ENCODE data around the gene GLA. TPM values are rescaled to one million over a fixed set of nuclear protein-coding genes. Genes with fewer than 3 reads are reported as not detected.

The GLA gene
- total and polyA plus RNA-seq, 2 donors (not counting 3 experiments of a cell fraction or from before 2014, with no cell fraction given), result 33.0 to 36.8 TPM

DNA sequence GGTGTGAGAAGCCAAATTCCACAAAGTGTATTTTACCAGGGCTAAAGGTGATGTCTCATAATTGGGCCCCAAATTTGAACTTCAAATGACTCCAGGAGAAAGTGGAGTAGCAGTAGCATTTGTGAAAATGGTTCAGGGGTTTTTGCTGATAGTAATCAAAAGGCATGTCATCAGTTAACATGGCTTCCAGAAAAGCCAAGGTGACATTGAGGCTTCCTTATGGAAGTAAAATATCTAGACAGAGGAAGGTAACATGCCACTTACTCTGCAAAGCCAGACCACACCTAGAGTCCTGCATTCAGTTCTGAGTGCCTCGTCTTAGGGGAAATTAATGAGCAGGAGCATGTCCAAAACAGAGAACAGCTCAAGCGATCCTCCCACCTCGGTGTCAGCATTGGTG is 19.1 kb downstream of the GLA start:
- Histone ChIP-seq H3K36me3 (ENCODE audit: control insufficient read depth in 2 of 2, extremely low read depth in 1 of 2, insufficient read depth in 2 of 2, low read length in 2 of 2) (no peaks in the 10 kb centered on the region), H3K79me2 (ENCODE audit: control insufficient read depth, insufficient read depth, low read length) (peaks cover 26% of the 10 kb centered on the region), H3K27ac (ENCODE audit: insufficient read depth, low read depth, low read length) (no peak overlapping the region), H3K4me3 (replicated peaks in 1 of 3; ENCODE audit: insufficient read depth in 1 of 3, low read depth in 1 of 3, low read length in 3 of 3) (no peak overlapping the region), H2AFZ (ENCODE audit: low read depth, low read length) (no peak overlapping the region), H3K9me3 (replicated peaks; ENCODE audit: control insufficient read depth, insufficient read depth, low read length) (no peaks in the 10 kb centered on the region), H3K4me1 (ENCODE audit: control insufficient read depth, extremely low read depth, insufficient read depth, low read length) (peaks cover 17% of the 10 kb centered on the region), H3K4me2 (ENCODE audit: insufficient read depth, low read length) (no peak overlapping the region), H3K9me1 (replicated peaks; ENCODE audit: control insufficient read depth, extremely low read depth, insufficient read depth, low read length) (no peaks in the 10 kb centered on the region), H3K27me3 (ENCODE audit: control insufficient read depth in 2 of 2, insufficient read depth in 2 of 2, low read length in 2 of 2) (no peaks in the 10 kb centered on the region), H4K20me1 (replicated peaks; ENCODE audit: control insufficient read depth, extremely low read depth, insufficient read depth, low read length) (no peaks in the 10 kb centered on the region), H3K9ac (replicated peaks; ENCODE audit: extremely low read depth, insufficient read depth, low read length) (no peak overlapping the region)
- BruUV-seq (replicated peaks), result no TSS peak
- POLR2A ChIA-PET, result no interaction called here
- dilution Hi-C loops (cut with MboI; ENCODE audit: extremely low pct_ligation_motif_present, low sequenced_read_pairs) (no loop called here), intact Hi-C loops (cut with micrococcal nuclease) (no loop called here)
- FAIRE-seq (no peak), DNase-seq (ENCODE audit: low read depth, low spot score) (no peak)
- TF ChIP-seq EZH2 (IDR thresholded peaks at IDR 0.05; ENCODE audit: borderline replicate concordance, low read depth, low read length, severe bottlenecking) (no peak), CTCF (IDR thresholded peaks at IDR 0.05; ENCODE audit: extremely low read depth in 1 of 2, insufficient read depth in 1 of 2, low read depth in 1 of 2, low read length in 2 of 2) (no peak), GATA2 (IDR thresholded peaks at IDR 0.05; ENCODE audit: insufficient read depth, insufficient read length, low read depth, low read length) (no peak), FOS (IDR thresholded peaks at IDR 0.05; ENCODE audit: borderline replicate concordance, insufficient read depth, low read length) (no peak), JUN (IDR thresholded peaks at IDR 0.05; ENCODE audit: borderline replicate concordance, insufficient read depth, insufficient read length, low read depth) (no peak), POLR2AphosphoS5 (IDR thresholded peaks at IDR 0.05; ENCODE audit: insufficient read depth, low read depth, low read length) (no peak), POLR2A (IDR thresholded peaks at IDR 0.05; ENCODE audit: low read depth, low read length) (no peak), MAX (IDR thresholded peaks at IDR 0.05; ENCODE audit: insufficient read depth, insufficient read length) (no peak), MYC (IDR thresholded peaks at IDR 0.05; ENCODE audit: low read depth, low read length) (no peak)
- CTCF ChIA-PET, result no interaction called here
